Type B pancreatic cell (in vitro differentiated cells): ENCODE data around the gene HOXB6. TPM values are rescaled to one million over a fixed set of nuclear protein-coding genes. Genes with fewer than 3 reads are reported as not detected.

Experiments used
- DNase-seq: peaks from one replicate; pipeline ENCODE4 v3.0.0; 2021; ENCODE audit warnings: mixed read lengths; ENCODE audit not compliant: unreplicated experiment; ENCODE audit errors: extremely low spot score
- H3K27ac Mint-ChIP-seq: 2 replicates; pipeline ENCODE4 v1.8.0; 2021; ENCODE audit warnings: mild to moderate bottlenecking, mixed read lengths
- H3K27me3 Mint-ChIP-seq: 2 replicates; pipeline ENCODE4 v1.8.0; 2021; ENCODE audit warnings: mixed read lengths
- H3K36me3 Mint-ChIP-seq: 2 replicates; pipeline ENCODE4 v1.8.0; 2021; ENCODE audit warnings: mixed read lengths
- H3K4me1 Mint-ChIP-seq: one replicate; pipeline ENCODE4 v1.8.0; 2021; ENCODE audit warnings: mixed read lengths; ENCODE audit not compliant: unreplicated experiment
- H3K4me3 Mint-ChIP-seq: 2 replicates; pipeline ENCODE4 v1.8.0; 2021; ENCODE audit warnings: mild to moderate bottlenecking, mixed read lengths
- H3K9me3 Mint-ChIP-seq: 2 replicates; pipeline ENCODE4 v1.8.0; 2021; ENCODE audit warnings: mixed read lengths
- CTCF ChIP-seq: fragments of 200-600 bp; sonication (generic); conservative IDR thresholded peaks from 2 replicates; pipeline ENCODE4 v1.5.0; 2021; ENCODE audit warnings: antibody characterized with exemption, mild to moderate bottlenecking
- total RNA-seq: library from RNA; stranded (reverse); gene quantifications from 2 replicates; pipeline ENCODE4 v1.2.1, GENCODE V29; 2021; ENCODE audit warnings: low replicate concordance

Gene HOXB6
- total RNA-seq, 1 donor from 2014 or later: 20.3 TPM

GRCh38 chr17:48556229-48556575, 48.6 kb downstream of the HOXB6 start:
- Mint-ChIP-seq H3K9me3 (no peaks in the 10 kb centered on the region), H3K4me1 (peaks cover 79% of the 10 kb centered on the region), H3K27me3 (peaks cover 65% of the 10 kb centered on the region), H3K27ac (peak overlapping the region; percentile 94), H3K36me3 (peaks cover 25% of the 10 kb centered on the region), H3K4me3 (peak overlapping the region; percentile 93)
- TF ChIP-seq CTCF: no peak
- DNase-seq: no peak

DNA sequence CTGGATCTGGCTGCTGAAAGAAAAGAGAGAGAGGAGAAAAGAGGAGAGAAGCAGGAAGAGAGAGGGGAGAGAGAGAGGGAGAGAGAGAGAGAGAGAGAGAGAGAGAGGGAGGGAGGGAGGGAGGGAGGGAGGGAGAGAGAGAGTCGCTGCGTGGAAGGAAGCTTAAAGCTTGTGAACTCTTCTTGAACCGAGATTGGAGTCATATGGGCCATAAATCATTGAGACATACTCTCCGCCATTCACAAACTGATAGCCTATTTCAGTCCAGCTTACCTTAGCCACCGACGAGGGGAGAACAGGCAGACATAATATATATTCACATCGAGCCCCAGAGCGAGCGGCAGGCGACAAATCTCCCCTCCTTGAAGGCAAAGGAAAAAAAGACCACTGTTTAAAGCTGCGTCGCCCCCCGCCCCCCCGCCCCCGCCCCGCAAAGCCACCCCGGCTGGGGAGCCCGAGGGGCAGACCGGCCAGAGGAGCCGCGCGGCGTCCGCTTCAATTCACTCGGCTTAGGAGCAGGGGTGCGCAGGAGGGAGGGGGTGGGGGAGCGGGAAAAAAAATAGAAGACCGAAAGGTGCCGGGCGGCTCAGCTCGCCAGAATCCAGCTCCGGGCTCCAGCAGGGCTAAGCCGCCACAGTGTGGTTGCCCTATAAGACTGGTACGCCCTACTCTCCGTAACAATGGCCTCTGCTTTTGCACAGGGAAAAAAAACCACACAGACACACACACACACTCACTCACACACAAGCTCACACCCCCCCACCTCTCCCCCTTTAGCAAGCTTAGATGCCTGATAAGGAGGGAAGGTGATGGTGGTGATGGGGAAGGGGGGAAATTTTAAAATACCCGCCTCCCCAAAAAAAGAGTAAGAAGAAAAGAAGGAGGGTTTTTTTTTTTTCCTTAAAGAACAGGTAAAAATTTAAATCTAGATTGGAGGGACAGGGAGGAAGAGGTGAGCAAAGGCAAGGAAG, 49.2 kb downstream of the HOXB6 start:
- Mint-ChIP-seq H3K4me3 (peak overlapping the region; percentile 93), H3K4me1 (peaks cover 75% of the 10 kb centered on the region)
- TF ChIP-seq CTCF: no peak

GRCh38 chr17:48554412-48555257, 50.2 kb downstream of the HOXB6 start:
- TF ChIP-seq CTCF: no peak
- H3K4me3 Mint-ChIP-seq: peak overlapping the region; percentile 91
- H3K27ac Mint-ChIP-seq: peak overlapping the region; percentile 94
- no peaks in the 10 kb centered on the region for H3K9me3 Mint-ChIP-seq
- peaks cover 63% of the 10 kb centered on the region for H3K27me3 Mint-ChIP-seq
- peaks cover 72% of the 10 kb centered on the region for H3K4me1 Mint-ChIP-seq
- no peak for DNase-seq
- peaks cover 30% of the 10 kb centered on the region for H3K36me3 Mint-ChIP-seq

More for the DNA sequence above, 49.2 kb downstream of the HOXB6 start:
- Mint-ChIP-seq H3K27me3 (peaks cover 62% of the 10 kb centered on the region), H3K27ac (peak overlapping the region; percentile 94), H3K9me3 (no peaks in the 10 kb centered on the region), H3K36me3 (peaks cover 25% of the 10 kb centered on the region)
- DNase-seq: no peak

- DNase-seq: no peak
- peaks cover 60% of the 10 kb centered on the region for H3K27me3 Mint-ChIP-seq
- H3K36me3 Mint-ChIP-seq: peaks cover 29% of the 10 kb centered on the region
- H3K4me3 Mint-ChIP-seq: peak overlapping the region; percentile 91
- no peaks in the 10 kb centered on the region for H3K9me3 Mint-ChIP-seq
- peak overlapping the region; percentile 94 for H3K27ac Mint-ChIP-seq
- peaks cover 69% of the 10 kb centered on the region for H3K4me1 Mint-ChIP-seq
- no peak for TF ChIP-seq CTCF
Measured at GRCh38 chr17:48553826-48554225, 51.0 kb downstream of the HOXB6 start.

GRCh38 chr17:48553190-48553547, 51.6 kb downstream of the HOXB6 start:
- no peak for DNase-seq
- H3K4me1 Mint-ChIP-seq: peaks cover 68% of the 10 kb centered on the region
- H3K36me3 Mint-ChIP-seq: peaks cover 25% of the 10 kb centered on the region
- TF ChIP-seq CTCF: no peak
- peaks cover 61% of the 10 kb centered on the region for H3K27me3 Mint-ChIP-seq
- H3K4me3 Mint-ChIP-seq: peak overlapping the region; percentile 91
- H3K27ac Mint-ChIP-seq: peak overlapping the region; percentile 94
- H3K9me3 Mint-ChIP-seq: no peaks in the 10 kb centered on the region
